Purkinje cell (primary cell): ENCODE measurements around the gene CBLB. TPM values are rescaled to one million over a fixed set of nuclear protein-coding genes. Genes with fewer than 3 reads are reported as not detected.

Experiments used
- polyA plus RNA-seq: library from polyadenylated mRNA; unstranded; fragments of >200 nt; fragmentation: Nextera tagmentation; gene quantifications from 2 replicates; pipeline ENCODE4 v1.2.1, GENCODE V29; 2014

CBLB gene
- polyA plus RNA-seq = 5.8 and 9.4 TPM in 2 replicates

GRCh38 chr3:105868742-105869530 is at the start of gene CBLB:
CBLB (minus strand) TSS chr3:105869012; CDS start chr3:105867577, 1,435 bp downstream.

